ENCODE results near the gene AKT3. TPM values are rescaled to one million over a fixed set of nuclear protein-coding genes. Genes with fewer than 3 reads are reported as not detected.
A peak's percentile ranks its signal among the peaks of the same experiment; 100 is the strongest.
"Not testable (repeated sequence)": the region's sequence is repeated elsewhere in the genome, so short reads cannot be mapped to it uniquely, and the experiment has no call there.

AKT3 gene
- total RNA-seq, 1 experiment from 2014 or later, result 18.7 TPM

GRCh38 chr1:243595527-243596210 is 254.4 kb downstream of the AKT3 start:
- Histone ChIP-seq H3K4me3 (ENCODE audit: low read length) (peak overlapping the region; percentile 2; the same call in 1 of the 2 replicates), H3K9ac (ENCODE audit: low read length) (no peak overlapping the region), H3K9me3 (ENCODE audit: low read length) (no peaks in the 10 kb centered on the region), H3K4me2 (ENCODE audit: low read length) (peak overlapping the region; percentile 55), H3F3A (ENCODE audit: low read length, unreplicated experiment) (peaks cover 8% of the 10 kb centered on the region), H3K27me3 (ENCODE audit: low read length) (no peaks in the 10 kb centered on the region), H2AFZ (ENCODE audit: low read length) (no peak overlapping the region), H3K27ac (ENCODE audit: low read length) (peak overlapping the region; percentile 73), H4K20me1 (ENCODE audit: low read length) (no peaks in the 10 kb centered on the region), H3K9me2 (replicated peaks; ENCODE audit: low read length) (no peaks in the 10 kb centered on the region), H3K36me3 (ENCODE audit: low read depth, low read length) (no peaks in the 10 kb centered on the region), H3K79me2 (ENCODE audit: low read length) (no peaks in the 10 kb centered on the region), H3K4me1 (ENCODE audit: insufficient read depth, low read length) (peaks cover 42% of the 10 kb centered on the region)
- no TSS peak for BruUV-seq (replicated peaks)
- POLR2A ChIA-PET (ENCODE audit: unreplicated experiment), result no interaction called here
- DNase-seq (peak; percentile 71), ATAC-seq (peak; percentile 44)
- TF ChIP-seq EZH2phosphoT487 (IDR thresholded peaks at IDR 0.05; ENCODE audit: borderline replicate concordance, low read length) (no peak), CTCF (conservative IDR thresholded peaks at IDR 0.05; ENCODE audit: low read depth, low read length) (no peak), EZH2 (IDR thresholded peaks at IDR 0.05; ENCODE audit: low read length, unreplicated experiment) (no peak)
- intact Hi-C loops (cut with micrococcal nuclease), result no loop called here
- CTCF ChIA-PET, result no interaction called here

GRCh38 chr1:243594455-243594854 is 255.6 kb downstream of the AKT3 start:
- BruUV-seq (replicated peaks), result no TSS peak

GRCh38 chr1:243589286-243589685 is 260.8 kb downstream of the AKT3 start:
- H3K79me2 ChIP-seq (ENCODE audit: low read length); POLR2A ChIA-PET (ENCODE audit: unreplicated experiment); intact Hi-C loops (cut with micrococcal nuclease); H3K27ac ChIP-seq (ENCODE audit: low read length); BruUV-seq (replicated peaks); H4K20me1 ChIP-seq (ENCODE audit: low read length); H3K27me3 ChIP-seq (ENCODE audit: low read length); H2AFZ ChIP-seq (ENCODE audit: low read length); H3K9me2 ChIP-seq (replicated peaks; ENCODE audit: low read length); H3K4me1 ChIP-seq (ENCODE audit: insufficient read depth, low read length); DNase-seq; H3K36me3 ChIP-seq (ENCODE audit: low read depth, low read length); H3K4me2 ChIP-seq (ENCODE audit: low read length); H3K4me3 ChIP-seq (ENCODE audit: low read length); H3K9ac ChIP-seq (ENCODE audit: low read length); ATAC-seq; H3F3A ChIP-seq (ENCODE audit: low read length, unreplicated experiment); CTCF ChIA-PET; H3K9me3 ChIP-seq (ENCODE audit: low read length): not testable (repeated sequence)

More at GRCh38 chr1:243594455-243594854, 255.6 kb downstream of the AKT3 start:
- Histone ChIP-seq H3K9me3 (ENCODE audit: low read length) (no peaks in the 10 kb centered on the region), H3K36me3 (ENCODE audit: low read depth, low read length) (no peaks in the 10 kb centered on the region), H3K27me3 (ENCODE audit: low read length) (no peaks in the 10 kb centered on the region), H3K27ac (ENCODE audit: low read length) (no peak overlapping the region), H3K4me2 (ENCODE audit: low read length) (no peak overlapping the region), H3K9ac (ENCODE audit: low read length) (no peak overlapping the region), H4K20me1 (ENCODE audit: low read length) (no peaks in the 10 kb centered on the region), H3K9me2 (replicated peaks; ENCODE audit: low read length) (no peaks in the 10 kb centered on the region), H3F3A (ENCODE audit: low read length, unreplicated experiment) (peaks cover 8% of the 10 kb centered on the region), H3K79me2 (ENCODE audit: low read length) (no peaks in the 10 kb centered on the region), H2AFZ (ENCODE audit: low read length) (no peak overlapping the region), H3K4me3 (ENCODE audit: low read length) (no peak overlapping the region), H3K4me1 (ENCODE audit: insufficient read depth, low read length) (peaks cover 42% of the 10 kb centered on the region)
- ChIA-PET POLR2A (ENCODE audit: unreplicated experiment) (no interaction called here), CTCF (no interaction called here)
- TF ChIP-seq EZH2phosphoT487 (IDR thresholded peaks at IDR 0.05; ENCODE audit: borderline replicate concordance, low read length) (no peak), CTCF (conservative IDR thresholded peaks at IDR 0.05; ENCODE audit: low read depth, low read length) (no peak), EZH2 (IDR thresholded peaks at IDR 0.05; ENCODE audit: low read length, unreplicated experiment) (no peak)
- no peak for ATAC-seq
- DNase-seq, result no peak
- intact Hi-C loops (cut with micrococcal nuclease), result no loop called here
